RWPE2 (cell line): ENCODE data around the gene COLEC11.
"Not testable (repeated sequence)": the region's sequence is repeated elsewhere in the genome, so short reads cannot be mapped to it uniquely, and the experiment has no call there.

ENCODE experiments used
- ATAC-seq: fragments of 200-7000 bp; cut with Tn5 transposase; 3 replicates; pipeline ENCODE4 v1.9.1; 2021; ENCODE audit warnings: low read depth
- DNase-seq: peaks from one replicate; pipeline ENCODE4 v3.0.0-alpha.2; 2020; ENCODE audit warnings: low spot score
- H3K27ac ChIP-seq: fragments of 450-650 bp; 2 replicates; pipeline ENCODE4 v1.5.1; 2017; ENCODE audit warnings: mild to moderate bottlenecking; ENCODE audit not compliant: poor library complexity, severe bottlenecking
- H3K27me3 ChIP-seq: fragments of 250-450 bp; sonication (Bioruptor Pico); 2 replicates; pipeline ENCODE4 v1.5.1; 2021; ENCODE audit warnings: mild to moderate bottlenecking, moderate library complexity; ENCODE audit not compliant: insufficient read depth, poor library complexity, severe bottlenecking
- H3K36me3 ChIP-seq: fragments of 250-450 bp; sonication (Bioruptor Pico); 2 replicates; pipeline ENCODE4 v1.5.1; 2020; ENCODE audit warnings: low read depth, mild to moderate bottlenecking, moderate library complexity
- H3K4me1 ChIP-seq: fragments of 250-450 bp; sonication (Bioruptor Pico); 2 replicates; pipeline ENCODE4 v1.5.1; 2021; ENCODE audit warnings: mild to moderate bottlenecking, moderate library complexity; ENCODE audit not compliant: insufficient read depth, poor library complexity, severe bottlenecking
- H3K4me3 ChIP-seq: fragments of 250-450 bp; sonication (Bioruptor Pico); 2 replicates; pipeline ENCODE4 v1.5.1; 2021; ENCODE audit warnings: mild to moderate bottlenecking, moderate library complexity; ENCODE audit not compliant: severe bottlenecking
- H3K9me3 ChIP-seq: fragments of 250-450 bp; sonication (Bioruptor Pico); 2 replicates; pipeline ENCODE4 v1.5.1; 2021; ENCODE audit warnings: mild to moderate bottlenecking, moderate library complexity; ENCODE audit not compliant: severe bottlenecking
- CTCF ChIP-seq: fragments of 450-650 bp; IDR thresholded peaks from one replicate; pipeline ENCODE4 v1.5.1; 2017; ENCODE audit warnings: mild to moderate bottlenecking, moderate library complexity; ENCODE audit not compliant: poor library complexity, severe bottlenecking

The COLEC11 gene

GRCh38 chr2:3611589-3611988 is 16.7 kb downstream of the COLEC11 start:
- H3K4me3 ChIP-seq, result no peak overlapping the region
- ATAC-seq (no peak), DNase-seq (no peak)
- H3K9me3 ChIP-seq, result no peaks in the 10 kb centered on the region
- no peak for TF ChIP-seq CTCF
- no peaks in the 10 kb centered on the region for H3K36me3 ChIP-seq
- H3K4me1 ChIP-seq, result no peaks in the 10 kb centered on the region
- no peak overlapping the region for H3K27ac ChIP-seq
- no peaks in the 10 kb centered on the region for H3K27me3 ChIP-seq

DNA sequence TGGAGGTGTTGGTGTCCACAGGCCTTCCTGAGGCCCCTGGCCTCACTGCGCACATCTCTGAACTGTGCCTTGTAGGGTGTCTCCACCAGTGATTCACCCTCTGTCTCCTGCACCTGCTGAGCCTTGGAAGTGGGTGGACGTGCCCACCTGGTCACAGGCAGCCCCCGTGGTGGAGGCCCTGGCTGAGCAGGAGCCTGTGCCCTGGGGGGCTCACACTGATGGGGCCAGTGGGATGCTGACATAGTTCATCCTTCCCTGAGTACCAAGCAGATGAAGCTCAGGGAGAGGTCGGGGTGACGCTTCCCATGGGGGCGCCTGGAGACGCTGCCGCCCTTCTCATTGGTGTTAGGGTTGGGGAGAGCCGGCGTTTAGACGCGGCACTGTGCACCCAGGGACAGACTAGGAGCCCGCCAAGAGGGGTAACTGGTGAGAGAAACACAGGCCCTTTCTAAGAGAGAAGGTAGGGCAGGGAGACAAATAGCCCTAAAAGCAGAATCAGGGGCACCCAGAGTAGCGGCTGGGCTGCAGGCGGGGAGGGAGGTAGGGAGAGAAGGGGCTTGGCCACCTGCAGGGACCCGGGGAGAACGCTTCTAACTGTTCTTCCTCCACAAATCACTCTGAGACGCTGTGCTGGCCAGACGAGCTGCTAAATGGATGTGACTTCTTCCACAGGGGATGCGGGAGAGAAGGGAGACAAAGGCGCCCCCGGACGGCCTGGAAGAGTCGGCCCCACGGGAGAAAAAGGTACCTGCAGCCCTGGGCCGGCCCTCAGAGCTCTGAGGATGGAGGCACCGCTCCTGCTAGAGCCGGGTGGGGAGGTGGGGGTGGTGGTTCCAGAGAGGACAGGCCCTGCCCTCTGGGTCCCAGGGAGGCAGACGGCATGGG is 18.0 kb downstream of the COLEC11 start:
- Histone ChIP-seq H3K27ac (no peak overlapping the region), H3K4me3 (no peak overlapping the region), H3K36me3 (no peaks in the 10 kb centered on the region), H3K9me3 (no peaks in the 10 kb centered on the region), H3K27me3 (no peaks in the 10 kb centered on the region), H3K4me1 (no peaks in the 10 kb centered on the region)
- TF ChIP-seq CTCF, result no peak
- DNase-seq (no peak), ATAC-seq (no peak)

- H3K27ac ChIP-seq, result no peak overlapping the region
- no peak overlapping the region for H3K4me3 ChIP-seq
- TF ChIP-seq CTCF, result no peak
- DNase-seq (no peak), ATAC-seq (no peak)
- H3K4me1 ChIP-seq, result no peaks in the 10 kb centered on the region
- no peaks in the 10 kb centered on the region for H3K36me3 ChIP-seq
- no peaks in the 10 kb centered on the region for H3K27me3 ChIP-seq
- no peaks in the 10 kb centered on the region for H3K9me3 ChIP-seq
Measured at GRCh38 chr2:3613524-3613905, 18.6 kb downstream of the COLEC11 start.

DNA sequence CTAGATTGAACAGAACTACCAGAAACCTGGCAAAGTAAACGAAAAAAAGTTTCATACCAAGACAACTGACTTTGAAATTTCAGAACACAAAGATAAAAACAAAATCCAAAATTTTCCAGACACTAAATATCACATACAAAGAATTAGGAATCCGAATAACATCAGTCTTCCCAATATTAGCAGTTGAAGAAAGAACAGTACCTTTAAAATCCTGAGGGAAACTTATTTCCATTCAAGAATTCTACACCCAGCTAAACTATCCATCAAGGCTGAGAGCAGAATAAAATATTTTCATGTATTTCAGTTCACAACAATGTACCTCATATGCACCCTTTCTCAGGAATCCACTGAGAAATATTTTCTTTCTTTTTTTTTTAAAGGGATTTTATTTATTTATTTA is 19.8 kb downstream of the COLEC11 start:
- ATAC-seq, result not testable (repeated sequence)

DNA sequence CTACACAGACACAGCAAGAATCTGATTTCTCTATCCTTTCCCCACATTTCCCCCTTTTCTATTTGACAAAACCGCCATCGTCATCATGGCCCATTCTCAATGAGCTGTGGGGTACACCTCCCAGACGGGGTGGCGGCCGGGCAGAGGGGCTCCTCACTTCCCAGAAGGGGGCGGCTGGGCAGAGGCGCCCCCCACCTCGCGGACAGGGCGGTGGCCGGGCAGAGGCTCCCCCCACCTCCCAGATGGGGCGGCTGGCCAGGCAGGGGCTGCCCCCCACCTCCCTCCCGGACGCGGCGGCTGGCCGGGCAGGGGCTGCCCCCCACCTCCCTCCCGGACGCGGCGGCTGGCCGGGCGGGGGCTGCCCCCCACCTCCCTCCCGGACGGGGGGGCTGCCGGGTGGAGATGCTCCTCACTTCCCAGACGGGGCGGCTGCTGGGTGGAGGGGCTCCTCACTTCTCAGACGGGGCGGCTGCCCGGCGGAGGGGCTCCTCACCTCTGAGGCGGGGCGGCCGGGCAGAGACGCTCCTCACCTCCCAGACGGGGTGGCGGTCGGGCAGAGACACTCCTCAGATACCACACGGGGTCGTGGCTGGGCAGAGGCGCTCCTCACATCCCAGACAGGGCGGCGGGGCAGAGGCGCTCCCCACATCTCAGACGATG is 20.8 kb downstream of the COLEC11 start:
- not testable (repeated sequence) for H3K36me3 ChIP-seq, H3K9me3 ChIP-seq, DNase-seq, H3K4me1 ChIP-seq, ATAC-seq, H3K4me3 ChIP-seq, H3K27ac ChIP-seq, H3K27me3 ChIP-seq

More for the DNA sequence above, 19.8 kb downstream of the COLEC11 start:
- H3K27me3 ChIP-seq, H3K27ac ChIP-seq, H3K9me3 ChIP-seq, H3K4me1 ChIP-seq, H3K4me3 ChIP-seq, DNase-seq, H3K36me3 ChIP-seq: not testable (repeated sequence)

GRCh38 chr2:3616435-3617197 is 21.7 kb downstream of the COLEC11 start:
- H3K4me3 ChIP-seq, H3K27me3 ChIP-seq, H3K36me3 ChIP-seq, ATAC-seq, H3K9me3 ChIP-seq, H3K27ac ChIP-seq: not testable (repeated sequence)
- peak; percentile 6 for DNase-seq
- H3K4me1 ChIP-seq, result peaks cover 13% of the 10 kb centered on the region
